ENCODE results near the gene MOB2. TPM values are rescaled to one million over a fixed set of nuclear protein-coding genes. Genes with fewer than 3 reads are reported as not detected.

MOB2 gene
- total RNA-seq, 2 donors from 2014 or later, result 31.4 to 87.7 TPM

- Histone ChIP-seq H3K27ac (peak overlapping the region; percentile 96 to 99), H3K4me1 (ENCODE audit: control insufficient read depth in 1 of 2, low read depth in 2 of 2) (peaks cover 73 to 95% of the 10 kb centered on the region in 2 donors), H3K36me3 (peaks cover 13% of the 10 kb centered on the region), H3K27me3 (replicated peaks; ENCODE audit: insufficient read depth) (no peaks in the 10 kb centered on the region), H3K4me3 (peak overlapping the region; percentile 70), H3K9me3 (no peaks in the 10 kb centered on the region)
- no peak for DNase-seq (ENCODE audit: low spot score)
- TF ChIP-seq CTCF (IDR thresholded peaks at IDR 0.05), result no peak
- ATAC-seq (ENCODE audit: insufficient number of reproducible peaks, low FRiP score, low read depth), result no peak
Measured at GRCh38 chr11:1484061-1484671, 2.4 kb downstream of the MOB2 start.

GRCh38 chr11:1483445-1483961, 3.1 kb downstream of the MOB2 start:
- no peaks in the 10 kb centered on the region for H3K9me3 ChIP-seq
- DNase-seq (ENCODE audit: low spot score) (no peak), ATAC-seq (ENCODE audit: insufficient number of reproducible peaks, low FRiP score, low read depth) (no peak)
- H3K4me1 ChIP-seq (ENCODE audit: control insufficient read depth in 1 of 2, low read depth in 2 of 2), result peaks cover 73 to 98% of the 10 kb centered on the region in 2 donors
- peak overlapping the region; percentile 43 for H3K4me3 ChIP-seq
- peaks cover 20% of the 10 kb centered on the region for H3K36me3 ChIP-seq
- TF ChIP-seq CTCF (IDR thresholded peaks at IDR 0.05), result no peak
- H3K27ac ChIP-seq, result peak overlapping the region; percentile 96 to 99
- H3K27me3 ChIP-seq (replicated peaks; ENCODE audit: insufficient read depth), result no peaks in the 10 kb centered on the region

- ATAC-seq (ENCODE audit: insufficient number of reproducible peaks, low FRiP score, low read depth), result peak; percentile 27
- H3K36me3 ChIP-seq, result peaks cover 26% of the 10 kb centered on the region
- TF ChIP-seq CTCF (IDR thresholded peaks at IDR 0.05), result peak; percentile 15
- H3K4me3 ChIP-seq, result peak overlapping the region; percentile 43
- peak overlapping the region; percentile 96 to 99 for H3K27ac ChIP-seq
- no peaks in the 10 kb centered on the region for H3K27me3 ChIP-seq (replicated peaks; ENCODE audit: insufficient read depth)
- H3K4me1 ChIP-seq (ENCODE audit: control insufficient read depth in 1 of 2, low read depth in 2 of 2), result peaks cover 68 to 92% of the 10 kb centered on the region in 2 donors
- no peaks in the 10 kb centered on the region for H3K9me3 ChIP-seq
- DNase-seq (ENCODE audit: low spot score), result no peak
Measured at GRCh38 chr11:1482581-1483444, 3.8 kb downstream of the MOB2 start.

- DNase-seq (ENCODE audit: low spot score) (no peak), ATAC-seq (ENCODE audit: insufficient number of reproducible peaks, low FRiP score, low read depth) (no peak)
- Histone ChIP-seq H3K27ac (peak overlapping the region; percentile 96 to 99), H3K4me3 (no peak overlapping the region), H3K4me1 (ENCODE audit: control insufficient read depth in 1 of 2, low read depth in 2 of 2) (peaks cover 59 to 83% of the 10 kb centered on the region in 2 donors), H3K27me3 (replicated peaks; ENCODE audit: insufficient read depth) (no peaks in the 10 kb centered on the region), H3K36me3 (peaks cover 35% of the 10 kb centered on the region), H3K9me3 (no peaks in the 10 kb centered on the region)
- no peak for TF ChIP-seq CTCF (IDR thresholded peaks at IDR 0.05)
Measured at GRCh38 chr11:1481861-1482441, 4.6 kb downstream of the MOB2 start.

GRCh38 chr11:1481483-1481825, 5.1 kb downstream of the MOB2 start:
- peak; percentile 30 for ATAC-seq (ENCODE audit: insufficient number of reproducible peaks, low FRiP score, low read depth)
- DNase-seq (ENCODE audit: low spot score), result no peak
- peak overlapping the region; percentile 44 for H3K4me3 ChIP-seq

More at GRCh38 chr11:1481483-1481825, 5.1 kb downstream of the MOB2 start:
- peak; percentile 39 for TF ChIP-seq CTCF (IDR thresholded peaks at IDR 0.05)
- Histone ChIP-seq H3K4me1 (ENCODE audit: control insufficient read depth in 1 of 2, low read depth in 2 of 2) (peaks cover 59 to 80% of the 10 kb centered on the region in 2 donors), H3K9me3 (no peaks in the 10 kb centered on the region), H3K27ac (peak overlapping the region; percentile 96 to 99), H3K27me3 (replicated peaks; ENCODE audit: insufficient read depth) (no peaks in the 10 kb centered on the region), H3K36me3 (peaks cover 39% of the 10 kb centered on the region)

Measured in thoracic aorta (tissue), 2 donors.